HL-60/S4 (cell line): ENCODE measurements around the gene GNAT2.

Experiments used
- in situ Hi-C: fragments of 300-500 bp; cut with MboI; formaldehyde crosslinking; loops from 2 replicates; pipeline ENCODE4 v1.14.3; 2022; ENCODE audit warnings: low sequenced_read_pairs

Gene GNAT2

DNA sequence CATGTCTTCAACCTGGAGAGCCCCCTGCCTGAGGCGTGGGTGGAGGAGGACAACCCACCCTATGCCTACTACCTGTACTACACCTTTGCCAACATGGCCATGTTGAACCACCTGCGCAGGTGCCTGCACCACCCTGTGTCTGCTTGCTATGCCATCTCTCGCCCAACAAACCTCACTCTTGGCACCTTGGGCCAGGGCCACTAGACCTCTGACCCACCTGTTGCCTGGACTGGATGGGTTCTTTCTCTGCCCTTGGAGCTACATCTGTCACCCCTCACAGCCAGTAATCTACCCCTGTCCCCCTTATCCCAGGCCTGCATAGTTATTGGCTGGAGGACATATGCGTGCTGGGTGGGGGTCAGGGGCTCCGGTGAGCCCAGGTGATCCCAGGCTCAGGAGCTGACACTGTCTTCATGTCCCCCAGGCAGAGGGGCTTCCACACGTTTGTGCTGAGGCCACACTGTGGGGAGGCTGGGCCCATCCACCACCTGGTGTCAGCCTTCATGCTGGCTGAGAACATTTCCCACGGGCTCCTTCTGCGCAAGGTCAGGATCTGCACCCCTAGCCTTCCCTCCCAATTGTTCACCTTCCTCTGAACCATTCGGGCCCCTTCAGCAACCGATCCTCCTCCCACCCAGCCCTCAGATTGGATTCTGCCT, 10.1 kb upstream of the GNAT2 start:
- in situ Hi-C loops = no loop called here

DNA sequence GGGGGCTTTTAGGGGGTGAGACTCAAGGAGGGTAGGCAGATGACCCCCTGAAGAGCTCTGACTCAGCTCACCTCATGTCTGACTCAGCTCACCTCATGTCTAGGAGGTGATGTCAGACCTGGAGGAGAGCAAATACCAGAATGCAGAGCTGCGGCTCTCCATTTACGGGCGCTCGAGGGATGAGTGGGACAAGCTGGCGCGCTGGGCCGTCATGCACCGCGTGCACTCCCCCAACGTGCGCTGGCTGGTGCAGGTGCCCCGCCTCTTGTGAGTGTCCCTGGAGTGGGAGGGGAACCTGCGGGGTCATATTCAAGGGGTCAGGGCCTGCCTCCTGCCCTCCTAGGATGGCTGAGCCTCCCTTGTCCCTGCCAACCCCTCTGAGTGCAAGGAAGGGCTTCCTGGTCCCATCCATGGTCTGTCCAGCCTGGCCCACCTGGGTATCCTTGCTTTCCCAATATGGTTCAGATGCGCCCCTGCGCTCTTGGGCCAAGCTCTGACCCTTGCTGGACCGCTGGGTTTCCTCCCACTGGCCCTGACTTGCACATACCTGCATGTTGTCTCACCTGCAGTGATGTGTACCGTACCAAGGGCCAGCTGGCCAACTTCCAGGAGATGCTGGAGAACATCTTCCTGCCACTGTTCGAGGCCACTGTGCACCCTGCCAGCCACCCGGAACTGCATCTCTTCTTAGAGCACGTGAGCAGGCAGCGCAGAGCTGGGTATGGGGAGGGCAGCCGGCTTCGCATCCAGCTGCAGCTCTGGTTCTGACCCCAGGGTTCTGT, 9.3 kb upstream of the GNAT2 start:
- in situ Hi-C loops = no loop called here

DNA sequence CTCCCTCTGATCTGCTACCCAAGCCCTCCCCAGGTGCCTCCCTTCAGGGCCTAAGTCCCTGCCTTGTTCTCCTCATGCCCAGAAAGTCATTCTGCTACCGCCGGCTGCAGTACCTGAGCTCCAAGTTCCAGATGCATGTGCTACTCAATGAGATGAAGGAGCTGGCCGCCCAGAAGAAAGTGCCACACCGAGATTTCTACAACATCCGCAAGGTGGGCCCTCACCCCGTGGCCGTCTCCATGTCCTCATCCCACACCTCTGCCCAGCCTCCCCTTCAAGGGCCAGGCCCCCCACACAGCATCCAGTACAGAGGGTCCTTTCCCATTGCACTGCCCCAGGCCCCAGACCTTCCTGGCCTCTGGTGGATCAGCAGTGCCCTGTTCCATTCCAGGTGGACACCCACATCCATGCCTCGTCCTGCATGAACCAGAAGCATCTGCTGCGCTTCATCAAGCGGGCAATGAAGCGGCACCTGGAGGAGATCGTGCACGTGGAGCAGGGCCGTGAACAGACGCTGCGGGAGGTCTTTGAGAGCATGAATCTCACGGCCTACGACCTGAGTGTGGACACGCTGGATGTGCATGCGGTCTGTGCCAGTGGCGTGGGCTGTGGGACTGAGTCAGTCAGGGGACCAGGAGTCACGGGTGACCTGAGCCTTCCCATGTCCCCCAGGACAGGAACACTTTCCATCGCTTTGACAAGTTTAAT, 8.4 kb upstream of the GNAT2 start:
- in situ Hi-C loops = no loop called here

DNA sequence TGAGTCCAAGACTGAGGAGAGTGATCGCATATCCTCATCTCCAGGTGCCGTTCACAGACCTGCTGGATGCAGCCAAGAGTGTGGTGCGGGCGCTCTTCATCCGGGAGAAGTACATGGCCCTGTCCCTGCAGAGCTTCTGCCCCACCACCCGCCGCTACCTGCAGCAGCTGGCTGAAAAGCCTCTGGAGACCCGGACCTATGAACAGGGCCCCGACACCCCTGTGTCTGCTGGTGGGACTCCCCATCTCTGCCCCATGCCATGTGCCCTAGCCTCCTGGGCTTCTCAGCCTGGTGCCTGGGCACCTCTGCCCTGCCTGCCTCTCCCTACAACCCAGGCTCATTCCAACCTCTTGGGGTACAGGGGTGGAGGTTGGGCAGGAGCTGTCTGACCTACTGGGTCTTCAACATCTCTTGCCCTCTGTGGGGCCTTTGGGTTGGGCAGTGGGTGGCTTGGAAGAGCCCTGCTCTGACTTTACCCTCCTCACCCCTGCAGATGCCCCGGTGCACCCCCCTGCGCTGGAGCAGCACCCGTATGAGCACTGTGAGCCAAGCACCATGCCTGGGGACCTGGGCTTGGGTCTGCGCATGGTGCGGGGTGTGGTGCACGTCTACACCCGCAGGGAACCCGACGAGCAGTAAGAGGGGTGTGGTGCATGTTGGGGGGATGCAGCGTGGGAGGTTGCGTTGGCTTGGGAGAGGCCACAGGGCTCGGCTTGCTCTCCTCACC, 7.4 kb upstream of the GNAT2 start:
- in situ Hi-C loops = no loop called here

DNA sequence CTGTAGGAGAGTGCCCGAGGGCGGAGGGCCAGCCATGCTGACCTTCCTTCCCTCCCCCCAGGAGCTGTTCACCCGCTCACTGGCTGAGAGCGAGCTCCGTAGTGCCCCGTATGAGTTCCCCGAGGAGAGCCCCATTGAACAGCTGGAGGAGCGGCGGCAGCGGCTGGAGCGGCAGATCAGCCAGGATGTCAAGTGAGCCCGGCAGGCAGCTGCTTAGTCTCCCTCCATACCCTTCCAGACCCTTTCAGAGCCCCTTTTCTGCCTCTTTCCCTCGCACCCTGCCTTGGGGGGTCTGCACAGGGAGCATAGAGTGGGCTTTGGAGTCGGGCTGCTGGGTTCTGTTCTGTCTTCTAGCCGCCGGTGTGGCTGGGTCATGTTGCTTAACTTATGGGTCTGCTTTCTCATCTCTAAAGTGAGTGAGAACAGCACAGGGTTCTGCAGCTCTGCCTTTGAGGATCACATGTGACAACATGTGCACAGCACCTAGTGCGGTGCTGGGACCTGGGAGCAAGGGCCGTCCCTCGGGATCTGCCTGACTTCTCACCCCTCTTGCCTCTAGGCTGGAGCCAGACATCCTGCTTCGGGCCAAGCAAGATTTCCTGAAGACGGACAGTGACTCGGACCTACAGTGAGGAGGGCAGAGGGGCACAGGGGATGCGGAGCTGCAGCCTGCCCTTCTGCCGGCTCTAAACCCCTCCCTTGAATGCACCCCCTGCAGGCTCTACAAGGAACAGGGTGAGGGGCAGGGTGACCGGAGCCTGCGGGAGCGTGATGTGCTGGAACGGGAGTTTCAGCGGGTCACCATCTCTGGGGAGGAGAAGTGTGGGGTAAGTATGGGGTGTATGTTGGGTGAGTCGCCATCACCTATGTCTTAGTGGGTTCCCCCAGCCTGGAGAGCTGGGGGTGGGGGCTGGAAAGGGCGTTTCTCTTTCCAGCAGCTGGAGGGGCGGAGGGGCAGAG, 6.5 kb upstream of the GNAT2 start:
- in situ Hi-C loops = no loop called here

DNA sequence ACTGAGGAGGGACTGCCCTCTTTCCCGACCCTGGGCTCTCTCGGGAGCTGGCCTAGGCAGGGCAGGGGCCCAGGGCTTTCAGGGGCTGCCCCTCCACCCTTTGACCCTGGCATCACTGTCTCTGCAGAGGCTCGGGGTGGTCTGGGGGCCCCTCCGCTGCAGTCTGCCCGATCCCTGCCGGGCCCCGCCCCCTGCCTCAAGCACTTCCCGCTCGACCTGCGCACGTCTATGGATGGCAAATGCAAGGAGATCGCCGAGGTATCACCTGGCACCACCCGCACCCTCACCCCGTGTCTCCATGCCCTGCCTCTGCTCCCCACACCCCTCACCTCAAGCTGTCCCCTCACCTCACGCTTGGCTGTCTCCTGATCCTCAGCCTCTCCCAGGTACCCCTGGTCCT, 5.8 kb upstream of the GNAT2 start:
- in situ Hi-C loops = no loop called here

DNA sequence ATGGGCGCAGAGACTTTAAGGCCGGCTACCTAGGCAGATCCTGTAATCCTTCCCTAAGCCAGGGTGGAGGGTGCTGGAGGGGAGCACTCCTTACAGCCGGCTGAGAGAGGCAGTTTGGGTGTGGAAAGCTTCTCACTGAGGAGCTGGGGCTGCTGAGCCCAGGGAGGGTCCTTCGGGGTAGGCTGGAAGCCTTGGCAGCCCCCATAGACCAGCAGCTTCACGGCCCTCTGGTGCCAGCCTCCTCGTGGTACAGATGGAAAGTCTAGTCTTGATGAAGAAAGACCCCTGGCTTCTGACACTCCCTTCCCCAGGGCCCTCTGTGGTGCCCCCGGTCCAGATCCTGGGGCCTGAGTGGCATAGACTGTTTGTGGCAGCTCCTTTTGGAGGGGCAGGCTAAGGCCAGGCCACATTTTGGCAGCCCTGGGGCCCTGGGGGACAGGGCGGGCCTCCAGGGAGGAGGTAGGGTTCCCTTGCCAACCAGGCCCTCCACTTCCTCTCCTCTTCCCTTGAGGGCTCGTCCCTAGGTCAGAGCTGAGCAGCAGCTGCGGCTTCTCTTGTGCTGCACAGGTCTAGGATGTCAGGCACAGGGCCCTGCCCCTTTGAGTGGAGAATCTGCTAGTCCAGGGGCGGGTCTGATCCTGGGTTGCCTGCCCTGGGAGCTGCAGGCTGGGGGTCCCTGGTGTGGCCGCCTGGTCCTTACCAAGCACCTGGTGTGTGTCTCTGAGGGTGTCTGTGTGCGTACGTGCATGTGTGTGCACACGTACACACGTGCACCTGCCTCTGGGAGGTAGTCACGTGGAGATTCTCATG, 5.0 kb upstream of the GNAT2 start:
- in situ Hi-C loops = loop anchor here (5.0 kb wide), 1 partner anchor 77 kb away; the partner anchor contains the start of gene GNAI3

DNA sequence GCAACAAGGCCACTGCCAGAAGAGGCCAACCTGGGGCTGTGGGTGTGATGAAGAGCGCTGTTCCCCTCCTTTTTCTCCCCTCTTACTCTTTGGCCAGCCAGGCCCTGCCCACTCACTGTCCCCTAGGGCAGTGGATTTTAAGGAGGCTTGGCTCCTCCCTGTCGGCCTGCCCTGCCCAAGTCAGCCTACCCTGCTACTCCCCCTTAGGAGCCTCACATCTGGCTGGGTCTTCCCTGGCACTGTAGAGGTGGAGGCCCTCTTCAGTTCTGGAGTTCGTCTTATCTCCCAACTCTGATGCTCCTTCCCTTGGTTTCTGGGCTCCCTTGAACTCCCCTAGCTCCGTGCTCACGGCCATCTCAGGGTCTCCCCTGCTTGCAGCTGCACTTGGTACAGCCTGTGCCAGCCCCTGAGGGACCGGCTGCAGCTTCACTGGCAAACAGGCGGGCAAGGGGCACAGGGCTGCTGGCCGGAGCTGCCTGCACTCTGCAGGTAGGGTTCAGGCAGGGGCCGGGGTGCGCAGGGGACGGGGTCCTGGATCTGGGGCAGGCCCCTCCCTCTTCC, 4.3 kb upstream of the GNAT2 start:
- in situ Hi-C loops = loop anchor here (5.0 kb wide), 1 partner anchor 76 kb away; the partner anchor contains the start of gene GNAI3

DNA sequence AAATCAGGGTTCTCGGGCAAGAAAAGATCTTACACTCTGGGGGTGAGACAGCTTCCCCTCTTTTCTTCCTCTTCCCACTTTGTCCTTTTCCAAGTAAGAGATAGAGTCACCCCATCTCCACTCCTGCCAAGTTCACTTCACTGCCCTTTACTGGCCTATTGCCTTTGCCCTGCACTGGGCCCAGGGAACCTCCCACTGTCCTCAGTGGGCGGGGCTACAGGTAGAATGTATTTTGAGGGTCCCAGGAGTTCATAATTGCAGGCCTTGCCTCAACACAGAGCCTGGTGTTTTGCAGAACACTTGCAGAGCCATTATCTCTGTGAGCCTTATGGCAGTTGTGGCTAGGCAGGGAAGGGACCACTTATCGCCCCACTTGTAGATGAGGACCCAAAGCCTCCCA, 3.5 kb upstream of the GNAT2 start:
- in situ Hi-C loops = loop anchor here (5.0 kb wide), 1 partner anchor 76 kb away; the partner anchor contains the start of gene GNAI3

DNA sequence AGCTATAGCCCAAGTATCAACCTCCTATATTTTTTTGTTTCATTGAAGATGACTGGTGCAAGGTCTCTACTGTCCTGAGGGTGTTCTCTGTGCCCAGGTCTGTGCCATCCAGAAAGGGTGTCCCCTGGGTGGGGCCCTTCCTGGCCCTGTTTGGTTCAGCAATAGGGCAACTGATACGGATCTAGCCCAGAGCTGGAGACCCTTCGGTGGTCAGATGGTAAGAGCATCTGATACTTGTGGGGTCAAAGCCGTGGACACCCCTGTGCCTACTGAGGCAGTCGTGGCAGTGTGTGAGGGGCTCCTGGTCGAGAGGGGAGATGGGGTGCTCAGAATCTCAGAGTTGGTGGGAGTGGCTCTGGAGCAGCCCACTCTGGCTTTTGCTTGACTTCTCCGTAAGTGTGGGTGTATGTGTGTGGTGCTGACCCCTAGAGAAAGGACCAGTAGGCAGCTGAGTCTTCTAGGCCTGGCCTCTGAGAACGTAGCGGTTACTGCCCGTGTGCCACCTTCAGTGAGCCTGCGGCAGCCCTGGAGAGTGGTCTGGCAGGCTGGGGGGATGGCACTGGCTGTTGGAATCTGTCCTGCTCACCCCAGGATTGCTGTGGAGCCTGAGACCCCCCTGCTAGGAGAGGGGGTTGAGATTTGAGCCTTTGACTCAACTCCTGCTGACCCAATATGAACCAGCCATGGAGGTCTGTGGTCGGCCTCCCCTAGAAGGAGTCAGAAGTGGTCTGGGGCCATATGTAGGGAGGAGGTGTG, 2.9 kb upstream of the GNAT2 start:
- in situ Hi-C loops = loop anchor here (5.0 kb wide), 1 partner anchor 75 kb away; the partner anchor contains the start of gene GNAI3

DNA sequence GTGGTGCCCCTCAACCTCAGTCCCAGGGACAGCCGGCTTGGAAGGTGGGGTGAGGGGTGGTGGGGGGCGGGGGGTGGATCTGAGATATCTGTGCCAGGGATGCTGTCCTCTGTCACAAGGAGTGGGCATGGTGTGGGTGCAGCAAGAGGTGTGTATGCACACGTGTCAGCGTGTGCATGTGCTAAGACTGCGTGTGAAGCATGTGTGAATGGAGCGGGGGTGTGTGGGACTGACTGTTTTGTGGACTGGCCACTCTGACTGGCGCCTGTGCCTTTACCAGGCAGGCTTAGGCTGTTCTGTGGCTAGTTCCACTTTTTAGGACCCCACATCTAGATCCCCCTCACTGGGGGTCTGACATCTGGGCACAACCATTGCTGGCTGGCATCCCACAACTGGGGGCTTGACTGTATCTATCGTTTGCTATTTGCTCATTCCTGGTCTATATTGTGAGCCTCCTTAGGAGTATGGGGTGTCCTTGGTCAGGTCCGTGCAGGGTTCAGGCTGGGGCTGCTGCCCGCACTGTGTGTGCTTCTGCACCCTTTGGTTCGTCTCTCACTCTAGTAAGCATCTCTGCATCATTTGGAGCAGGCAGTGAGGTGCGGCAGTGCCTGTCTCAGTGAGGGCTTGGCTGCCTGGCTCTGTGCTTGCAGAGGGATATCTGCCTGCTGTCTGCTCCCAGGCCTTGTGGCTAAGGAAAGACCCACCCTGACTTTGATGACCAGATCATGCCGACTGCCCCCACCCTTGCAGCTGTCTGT, 2.1 kb upstream of the GNAT2 start:
- in situ Hi-C loops = loop anchor here (5.0 kb wide), 1 partner anchor 74 kb away; the partner anchor contains the start of gene GNAI3

DNA sequence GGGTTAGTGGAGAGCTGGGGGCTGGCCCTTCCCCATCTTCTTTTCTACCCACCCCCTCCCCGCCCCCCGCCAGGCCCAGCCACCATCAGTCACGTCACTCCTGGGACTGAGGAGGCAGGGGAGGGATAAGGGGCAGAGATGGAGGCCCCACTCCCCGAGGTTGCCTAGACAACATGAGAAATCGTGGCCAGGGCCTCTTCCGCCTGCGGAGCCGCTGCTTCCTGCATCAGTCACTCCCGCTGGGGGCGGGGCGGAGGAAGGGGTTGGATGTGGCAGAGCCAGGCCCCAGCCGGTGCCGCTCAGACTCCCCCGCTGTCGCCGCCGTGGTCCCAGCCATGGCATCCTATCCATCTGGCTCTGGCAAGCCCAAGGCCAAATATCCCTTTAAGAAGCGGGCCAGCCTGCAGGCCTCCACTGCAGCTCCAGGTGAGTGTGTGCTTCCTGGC, 1.4 kb upstream of the GNAT2 start:
- in situ Hi-C loops = loop anchor here (5.0 kb wide), 1 partner anchor 74 kb away; the partner anchor contains the start of gene GNAI3

DNA sequence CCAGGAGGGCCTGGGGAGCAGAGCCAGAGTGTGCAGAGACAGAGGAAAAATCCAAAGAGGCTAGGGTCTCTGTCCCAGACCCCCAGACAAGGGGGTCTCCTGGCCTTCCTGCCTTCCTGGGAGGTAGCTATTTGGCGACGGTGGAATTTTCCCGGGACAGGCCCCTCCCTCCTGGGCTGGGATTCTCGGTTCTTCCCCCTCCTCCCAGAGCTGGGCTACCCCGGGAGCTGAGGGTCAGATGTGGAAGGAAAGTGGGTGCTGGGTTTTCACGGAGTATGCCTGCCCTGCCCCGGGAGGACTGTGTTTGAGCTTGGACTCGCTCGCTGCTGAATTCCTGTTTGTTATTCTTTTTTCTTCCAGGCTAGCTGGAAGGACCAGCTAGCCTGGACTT, 980 bp upstream of the GNAT2 start:
- in situ Hi-C loops = loop anchor here (5.0 kb wide), 1 partner anchor 73 kb away; the partner anchor contains the start of gene GNAI3

DNA sequence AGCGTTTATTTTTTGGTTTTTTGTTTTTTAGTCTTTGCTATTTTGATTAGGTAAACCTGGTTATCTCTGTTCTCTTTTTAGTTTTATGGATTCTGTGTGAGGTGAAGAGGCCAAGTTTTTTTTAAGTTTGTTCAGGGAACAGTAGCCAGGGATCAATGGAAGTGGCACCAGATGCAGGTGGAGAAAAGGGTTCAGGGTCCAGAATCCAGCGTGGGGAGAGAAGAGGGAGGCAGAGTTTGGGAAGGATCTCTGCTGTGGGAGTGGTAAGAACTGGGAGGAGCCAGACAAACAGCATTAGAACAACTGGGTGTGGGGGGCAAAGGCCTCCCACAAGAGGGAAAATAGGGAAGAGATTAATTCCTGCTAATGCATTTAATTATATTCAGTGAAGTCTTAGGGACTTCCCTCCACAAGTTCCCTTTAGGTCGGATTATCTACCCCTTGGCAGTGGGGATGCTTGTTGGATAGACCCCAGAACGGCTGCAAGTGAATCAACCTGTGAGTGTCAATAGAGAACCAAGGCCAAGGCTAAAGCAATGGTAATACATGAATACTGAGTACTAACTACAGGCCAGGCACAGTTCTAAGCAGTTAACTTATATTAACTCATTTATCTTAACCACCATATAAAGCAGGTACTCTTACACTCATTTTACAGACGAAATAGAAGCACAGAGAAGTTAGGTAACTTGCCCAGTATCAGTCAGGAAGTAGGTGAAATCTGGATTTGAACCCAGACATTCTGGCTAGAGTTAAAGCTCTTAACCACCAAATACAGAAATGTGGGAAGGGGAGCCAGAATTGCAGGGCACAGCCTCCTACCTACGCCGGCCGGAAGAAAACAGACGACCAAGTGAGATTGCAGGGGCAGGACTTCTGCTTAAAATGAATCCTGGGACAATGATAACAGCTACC, 498 bp downstream of the GNAT2 start:
- in situ Hi-C loops = no loop called here

DNA sequence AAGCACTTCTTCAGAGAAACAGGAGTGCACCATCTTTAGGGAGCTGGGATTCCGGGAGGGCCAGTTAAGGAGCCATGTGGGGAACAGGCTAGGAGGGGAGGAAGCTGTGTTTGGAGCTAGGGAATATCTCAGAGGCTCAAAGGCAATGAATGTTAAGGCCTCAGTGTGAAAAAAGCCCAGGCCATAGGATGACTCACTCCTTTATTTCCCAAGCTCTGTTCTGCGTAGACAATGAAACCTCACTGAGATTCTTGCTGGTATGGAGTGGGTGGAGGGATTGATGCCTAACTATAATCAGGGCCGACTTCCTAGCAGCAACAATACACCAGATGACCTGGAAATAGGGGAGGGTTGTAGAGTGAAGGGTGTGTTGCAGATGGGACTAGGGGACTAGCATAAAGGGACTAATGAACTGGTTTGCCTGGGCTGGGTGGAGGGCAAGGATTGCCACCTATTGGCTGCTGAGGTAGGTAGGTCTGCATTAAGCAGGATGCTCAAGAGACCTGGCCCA, 2.1 kb downstream of the GNAT2 start:
- in situ Hi-C loops = no loop called here

DNA sequence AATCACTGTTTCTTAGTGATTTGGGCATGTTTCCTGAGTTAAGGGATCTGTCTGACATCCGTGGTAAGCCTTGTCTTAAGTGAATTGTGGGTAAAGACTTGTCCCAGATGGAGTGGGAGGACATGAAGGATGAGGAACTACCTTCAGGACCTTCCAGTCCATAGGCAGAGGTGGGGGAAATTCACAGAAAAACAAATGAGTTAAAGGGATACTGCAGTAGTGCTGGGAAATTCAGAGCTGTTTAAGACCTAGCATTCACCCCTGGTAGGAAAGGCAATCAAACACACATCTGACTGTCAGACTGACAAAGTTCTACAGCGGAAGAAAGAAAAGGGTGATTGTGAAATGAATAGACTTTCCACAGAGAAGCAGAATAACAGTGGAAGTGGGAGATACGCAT, 3.0 kb downstream of the GNAT2 start:
- in situ Hi-C loops = no loop called here
